ENCODE data around the gene NCAPD2. TPM values are rescaled to one million over a fixed set of nuclear protein-coding genes. Genes with fewer than 3 reads are reported as not detected.

Gene NCAPD2
- total RNA-seq, 6 experiments from 2014 or later, result 42.2 to 75.9 (median 65.4) TPM

DNA sequence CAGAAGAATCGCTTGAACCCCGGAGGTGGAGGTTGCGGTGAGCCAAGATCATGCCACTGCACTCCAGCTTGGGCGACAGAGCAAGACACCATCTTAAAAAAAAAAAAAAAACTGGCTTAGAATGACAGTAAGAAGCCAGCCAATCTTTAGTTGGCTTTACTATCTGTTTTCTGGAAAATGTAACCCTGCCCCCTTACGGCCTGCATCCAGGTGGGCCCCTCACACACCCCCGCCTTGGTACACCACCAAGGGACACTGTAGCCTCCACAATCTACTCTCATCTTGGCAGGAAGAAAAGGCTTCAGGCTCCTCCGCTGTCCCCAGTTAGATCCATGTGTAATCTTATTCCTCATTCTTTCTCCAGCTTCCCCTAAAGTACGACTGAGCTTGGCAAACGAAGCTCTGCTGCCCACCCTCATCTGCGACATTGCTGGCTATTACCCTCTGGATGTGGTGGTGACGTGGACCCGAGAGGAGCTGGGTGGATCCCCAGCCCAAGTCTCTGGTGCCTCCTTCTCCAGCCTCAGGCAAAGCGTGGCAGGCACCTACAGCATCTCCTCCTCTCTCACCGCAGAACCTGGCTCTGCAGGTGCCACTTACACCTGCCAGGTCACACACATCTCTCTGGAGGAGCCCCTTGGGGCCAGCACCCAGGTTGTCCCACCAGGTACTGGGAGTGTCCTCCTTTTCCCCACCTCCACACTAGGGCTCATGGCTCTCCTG is 35.5 kb upstream of the NCAPD2 start:
- Mint-ChIP-seq H3K4me3 (no peak overlapping the region), H3K27me3 (ENCODE audit: insufficient read depth) (peaks cover 2% of the 10 kb centered on the region; the same call in 1 of the 2 replicates), H3K9me3 (no peaks in the 10 kb centered on the region), H3K36me3 (ENCODE audit: low read depth) (peaks cover 22% of the 10 kb centered on the region), H3K4me1 (ENCODE audit: low read depth) (no peaks in the 10 kb centered on the region), H3K27ac (no peak overlapping the region)
- DNase-seq, result no peak
- TF ChIP-seq, protein P1, sequence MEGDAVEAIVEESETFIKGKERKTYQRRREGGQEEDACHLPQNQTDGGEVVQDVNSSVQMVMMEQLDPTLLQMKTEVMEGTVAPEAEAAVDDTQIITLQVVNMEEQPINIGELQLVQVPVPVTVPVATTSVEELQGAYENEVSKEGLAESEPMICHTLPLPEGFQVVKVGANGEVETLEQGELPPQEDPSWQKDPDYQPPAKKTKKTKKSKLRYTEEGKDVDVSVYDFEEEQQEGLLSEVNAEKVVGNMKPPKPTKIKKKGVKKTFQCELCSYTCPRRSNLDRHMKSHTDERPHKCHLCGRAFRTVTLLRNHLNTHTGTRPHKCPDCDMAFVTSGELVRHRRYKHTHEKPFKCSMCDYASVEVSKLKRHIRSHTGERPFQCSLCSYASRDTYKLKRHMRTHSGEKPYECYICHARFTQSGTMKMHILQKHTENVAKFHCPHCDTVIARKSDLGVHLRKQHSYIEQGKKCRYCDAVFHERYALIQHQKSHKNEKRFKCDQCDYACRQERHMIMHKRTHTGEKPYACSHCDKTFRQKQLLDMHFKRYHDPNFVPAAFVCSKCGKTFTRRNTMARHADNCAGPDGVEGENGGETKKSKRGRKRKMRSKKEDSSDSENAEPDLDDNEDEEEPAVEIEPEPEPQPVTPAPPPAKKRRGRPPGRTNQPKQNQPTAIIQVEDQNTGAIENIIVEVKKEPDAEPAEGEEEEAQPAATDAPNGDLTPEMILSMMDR (IDR thresholded peaks at IDR 0.05), result no peak

DNA sequence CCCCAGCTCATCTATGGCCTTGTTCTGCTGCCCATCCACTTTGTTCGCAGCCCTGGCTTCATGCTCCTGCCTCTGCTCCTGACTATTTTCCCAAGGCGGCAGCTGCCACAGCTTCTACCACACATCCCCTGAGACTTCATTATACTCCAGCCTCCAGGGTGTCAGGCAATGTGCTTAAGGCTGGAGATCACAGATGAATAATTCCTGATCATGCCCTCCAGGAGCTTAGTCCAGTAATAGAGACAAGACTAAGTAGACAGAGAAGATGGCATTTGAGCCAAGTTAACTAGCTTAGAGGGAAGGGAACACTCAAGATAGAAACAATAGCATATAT is 34.9 kb upstream of the NCAPD2 start:
- TF ChIP-seq, protein P1 (IDR thresholded peaks at IDR 0.05), result no peak
- H3K27me3 Mint-ChIP-seq (ENCODE audit: insufficient read depth), result peaks cover 2% of the 10 kb centered on the region; the same call in 1 of the 2 replicates
- DNase-seq, result no peak

DNA sequence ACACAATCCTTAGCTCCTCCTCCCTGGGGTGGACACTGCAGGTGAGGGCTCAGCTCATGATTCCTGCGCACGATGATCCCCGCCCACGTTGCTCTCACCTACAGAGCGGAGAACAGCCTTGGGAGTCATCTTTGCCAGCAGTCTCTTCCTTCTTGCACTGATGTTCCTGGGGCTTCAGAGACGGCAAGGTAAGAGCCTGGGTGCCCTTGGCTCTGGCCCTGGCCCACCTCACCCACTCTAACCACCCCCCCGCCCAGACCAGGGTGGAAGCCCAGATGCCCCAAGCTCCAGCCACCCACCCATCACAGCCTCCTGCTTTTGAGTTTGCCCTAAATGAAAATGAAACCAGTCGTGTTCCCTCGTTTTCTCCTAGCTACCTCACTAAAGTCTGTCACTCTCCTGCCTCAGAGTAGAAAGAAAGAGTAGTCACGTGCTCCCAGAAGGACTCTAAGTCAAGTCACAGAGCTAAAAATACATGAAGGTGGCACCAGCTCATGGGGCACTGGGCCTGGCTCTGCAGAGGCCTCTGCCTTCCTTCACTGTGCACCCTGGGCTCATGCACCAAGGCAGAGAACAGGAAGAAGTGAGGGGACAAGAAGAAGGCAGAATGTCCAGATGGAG is 33.0 kb upstream of the NCAPD2 start:
- no peaks in the 10 kb centered on the region for H3K9me3 Mint-ChIP-seq

More for the DNA sequence above, 34.9 kb upstream of the NCAPD2 start:
- Mint-ChIP-seq H3K4me3 (no peak overlapping the region), H3K27ac (no peak overlapping the region), H3K9me3 (no peaks in the 10 kb centered on the region), H3K36me3 (ENCODE audit: low read depth) (peaks cover 21% of the 10 kb centered on the region), H3K4me1 (ENCODE audit: low read depth) (no peaks in the 10 kb centered on the region)

DNA sequence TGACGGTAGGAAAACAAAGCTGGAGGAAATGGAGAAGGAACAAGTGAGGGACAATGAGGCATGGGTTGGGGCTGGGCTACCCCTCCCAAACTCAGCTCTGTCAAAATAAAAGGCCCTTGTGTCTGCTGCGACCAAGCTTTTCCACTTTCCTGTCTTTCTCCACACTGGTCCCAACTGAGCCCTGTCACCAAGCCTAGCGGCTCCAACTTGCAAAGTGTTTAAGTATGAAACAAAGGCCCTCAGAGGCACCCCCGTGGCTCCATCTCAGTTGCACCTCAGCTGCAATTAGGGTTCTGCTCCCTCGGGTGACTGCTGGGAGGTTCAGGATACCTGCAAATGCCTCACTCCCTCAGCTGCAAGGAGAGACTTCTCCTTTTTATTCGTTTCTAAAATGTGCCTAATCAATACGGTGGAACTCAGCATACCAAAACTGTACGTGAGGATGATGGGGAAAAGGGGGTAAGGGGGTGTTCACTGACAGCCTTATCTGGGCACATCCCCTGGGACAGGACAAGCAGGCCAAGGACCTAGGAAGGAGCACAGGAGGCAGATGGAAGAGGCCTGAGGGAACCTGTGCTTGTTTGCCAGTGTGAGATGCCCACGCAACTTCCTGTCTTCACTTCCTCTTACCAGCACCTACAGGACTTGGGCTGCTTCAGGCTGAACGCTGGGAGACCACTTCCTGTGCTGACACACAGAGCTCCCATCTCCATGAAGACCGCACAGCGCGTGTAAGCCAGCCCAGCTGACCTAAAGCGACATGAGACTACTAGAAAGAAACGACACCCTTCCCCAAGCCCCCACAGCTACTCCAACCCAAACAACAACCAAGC is 32.3 kb upstream of the NCAPD2 start:
- H3K9me3 Mint-ChIP-seq, result no peaks in the 10 kb centered on the region
- peaks cover 4% of the 10 kb centered on the region for H3K27me3 Mint-ChIP-seq (ENCODE audit: insufficient read depth)
- peaks cover 36% of the 10 kb centered on the region for H3K36me3 Mint-ChIP-seq (ENCODE audit: low read depth)
- TF ChIP-seq, protein P1 (IDR thresholded peaks at IDR 0.05), result no peak
- no peaks in the 10 kb centered on the region for H3K4me1 Mint-ChIP-seq (ENCODE audit: low read depth)
- DNase-seq, result no peak
- no peak overlapping the region for H3K4me3 Mint-ChIP-seq
- H3K27ac Mint-ChIP-seq, result no peak overlapping the region

More for the DNA sequence above, 33.0 kb upstream of the NCAPD2 start:
- peaks cover 2% of the 10 kb centered on the region; the same call in 1 of the 2 replicates for H3K27me3 Mint-ChIP-seq (ENCODE audit: insufficient read depth)
- H3K36me3 Mint-ChIP-seq (ENCODE audit: low read depth), result peaks cover 36% of the 10 kb centered on the region
- TF ChIP-seq, protein P1 (IDR thresholded peaks at IDR 0.05), result no peak
- DNase-seq, result no peak
- H3K4me3 Mint-ChIP-seq, result no peak overlapping the region
- H3K27ac Mint-ChIP-seq, result no peak overlapping the region
- H3K4me1 Mint-ChIP-seq (ENCODE audit: low read depth), result no peaks in the 10 kb centered on the region

DNA sequence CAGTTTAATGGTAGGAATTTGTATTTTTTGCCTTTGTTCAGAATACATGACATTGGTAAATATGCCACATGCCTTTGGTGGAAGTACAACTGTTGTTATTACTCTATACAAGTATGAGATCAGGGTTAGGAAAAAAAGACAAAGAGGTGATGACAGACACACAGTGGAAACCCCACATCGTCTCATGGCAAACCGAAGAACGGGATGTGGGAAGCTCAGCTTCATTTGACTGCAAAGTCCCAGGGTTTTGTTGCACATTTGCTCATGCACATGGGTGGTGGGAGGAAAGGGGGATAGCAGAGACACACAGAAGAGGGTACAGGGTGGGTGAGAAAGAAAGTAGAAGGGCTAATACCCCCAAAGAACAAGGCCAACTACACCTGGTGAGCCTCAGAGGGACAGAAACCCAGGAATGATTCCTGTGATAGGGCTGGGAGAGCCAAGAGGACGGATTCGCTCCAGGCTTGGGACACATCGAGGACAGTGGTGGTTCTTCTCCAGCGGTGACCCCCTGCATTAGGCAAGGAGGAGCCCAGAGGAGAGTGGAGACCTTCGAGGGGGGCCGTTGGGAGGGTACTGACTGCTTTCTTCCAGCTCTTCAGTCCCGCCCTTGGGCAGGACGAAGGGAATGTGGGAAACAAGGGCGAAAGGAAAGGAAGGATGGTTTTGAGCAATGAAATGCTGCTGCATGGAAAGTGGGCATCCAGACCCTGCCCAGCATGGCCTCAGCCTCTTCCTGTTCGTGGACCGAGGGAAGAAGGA is 31.5 kb upstream of the NCAPD2 start:
- no peak overlapping the region for H3K4me3 Mint-ChIP-seq
- no peaks in the 10 kb centered on the region for H3K9me3 Mint-ChIP-seq
- TF ChIP-seq, protein P1 (IDR thresholded peaks at IDR 0.05), result no peak
- no peak overlapping the region for H3K27ac Mint-ChIP-seq
- H3K36me3 Mint-ChIP-seq (ENCODE audit: low read depth), result peaks cover 30% of the 10 kb centered on the region
- no peak for DNase-seq
- H3K27me3 Mint-ChIP-seq (ENCODE audit: insufficient read depth), result peaks cover 3% of the 10 kb centered on the region
- H3K4me1 Mint-ChIP-seq (ENCODE audit: low read depth), result peaks cover 8% of the 10 kb centered on the region; the same call in 1 of the 2 replicates

All from HFFc6 (cell line).